Natural killer cell (primary cell): ENCODE data around the gene LPAR3. TPM values are rescaled to one million over a fixed set of nuclear protein-coding genes. Genes with fewer than 3 reads are reported as not detected.

Experiments used
- ATAC-seq, 3 donors: fragments of 150-1000 bp in 2 of 3; fragments of 200-7000 bp in 1 of 3; cut with Tn5 transposase; 1 replicate in 1 of 3; 2 replicates in 2 of 3; pipeline ENCODE4 v1.10.0; 2021; ENCODE audit warnings: mild to moderate bottlenecking in 2 of 3, moderate library complexity in 2 of 3
- DNase-seq, 2 donors: peaks; one replicate each; pipeline versions ENCODE4 v3.0.0 to v3.0.0-alpha.2; 2013 to 2021; ENCODE audit warnings: mixed read lengths in 1 of 2
- H3K27ac ChIP-seq: one replicate; pipeline ENCODE4 v1.5.1; 2013; ENCODE audit warnings: mild to moderate bottlenecking, low read length
- H3K27me3 ChIP-seq: one replicate; pipeline ENCODE4 v1.6.1; 2013; ENCODE audit warnings: low read length; ENCODE audit not compliant: control insufficient read depth, insufficient read depth
- H3K36me3 ChIP-seq: one replicate; pipeline ENCODE4 v1.6.1; 2013; ENCODE audit warnings: low read length; ENCODE audit not compliant: control insufficient read depth, insufficient read depth
- H3K4me1 ChIP-seq: one replicate; pipeline ENCODE4 v1.6.1; 2013; ENCODE audit warnings: low read length; ENCODE audit not compliant: control insufficient read depth, insufficient read depth
- H3K4me3 ChIP-seq: one replicate; pipeline ENCODE4 v1.5.1; 2013; ENCODE audit warnings: low read length
- H3K9me3 ChIP-seq: one replicate; pipeline ENCODE4 v1.6.1; 2013; ENCODE audit warnings: low read length; ENCODE audit not compliant: control insufficient read depth, insufficient read depth
- H3K27ac Mint-ChIP-seq, 2 donors: one replicate each; pipeline ENCODE4 v1.8.0; 2022; ENCODE audit warnings: mild to moderate bottlenecking in 2 of 2, mixed read lengths in 2 of 2, moderate library complexity in 1 of 2
- H3K27me3 Mint-ChIP-seq, 2 donors: one replicate each; pipeline ENCODE4 v1.8.0; 2022; ENCODE audit warnings: low read depth in 2 of 2, mixed read lengths in 2 of 2
- H3K36me3 Mint-ChIP-seq: one replicate; pipeline ENCODE4 v1.8.0; 2022; ENCODE audit warnings: mixed read lengths
- H3K4me1 Mint-ChIP-seq, 2 donors: one replicate each; pipeline ENCODE4 v1.8.0; 2022; ENCODE audit warnings: mixed read lengths in 2 of 2
- H3K4me3 Mint-ChIP-seq: one replicate; pipeline ENCODE4 v1.8.0; 2022; ENCODE audit warnings: mild to moderate bottlenecking, moderate library complexity, mixed read lengths
- H3K9me3 Mint-ChIP-seq, 2 donors: one replicate each; pipeline ENCODE4 v1.8.0; 2022; ENCODE audit warnings: mixed read lengths in 2 of 2
- CTCF ChIP-seq: fragments of 200-600 bp; IDR thresholded peaks from one replicate; pipeline ENCODE4 v1.8.0; 2022; ENCODE audit warnings: antibody characterized with exemption
- WGBS: methylation state at CpG from one replicate; pipeline ENCODE4 v1.1.7; 2013; ENCODE audit warnings: missing lambda C conversion rate; ENCODE audit not compliant: insufficient coverage; 5-methylcytosine and 5-hydroxymethylcytosine counted together
- intact Hi-C: fragments of 100-400 bp; cut with micrococcal nuclease; formaldehyde crosslinking; loops from one replicate; pipeline ENCODE4 v1.14.2; 2022
- total RNA-seq, 4 donors: library from RNA; stranded (reverse); fragments of 120-200 nt in 1 of 4; gene quantifications; one replicate each; pipeline versions ENCODE4 v1.2.3 to v1.2.4, GENCODE V29; 2013 to 2022

LPAR3 gene
- total RNA-seq, 3 donors from 2014 or later (not counting 1 experiment from before 2014, with no cell fraction given), result 0.48 to 0.64 TPM; not detected in 1

GRCh38 chr1:84797603-84798002 is 95.4 kb downstream of the LPAR3 start:
- no peak overlapping the region for H3K27ac Mint-ChIP-seq
- no peak for TF ChIP-seq CTCF
- Histone ChIP-seq H3K27ac (no peak overlapping the region), H3K9me3 (no peaks in the 10 kb centered on the region), H3K36me3 (no peaks in the 10 kb centered on the region), H3K27me3 (no peaks in the 10 kb centered on the region), H3K4me1 (no peaks in the 10 kb centered on the region), H3K4me3 (no peak overlapping the region)
- no peak for DNase-seq
- no peaks in the 10 kb centered on the region for H3K9me3 Mint-ChIP-seq
- WGBS, result 90% methylated on average over 3 of the region's 3 CpGs
- H3K27me3 Mint-ChIP-seq, result peaks cover 6 to 15% of the 10 kb centered on the region in 2 donors
- no peak overlapping the region for H3K4me3 Mint-ChIP-seq
- no peaks in the 10 kb centered on the region for H3K36me3 Mint-ChIP-seq
- no peak for ATAC-seq
- intact Hi-C loops, result no loop called here
- no peaks in the 10 kb centered on the region for H3K4me1 Mint-ChIP-seq

- DNase-seq (no peak), ATAC-seq (no peak)
- 73% methylated on average over 7 of the region's 9 CpGs for whole genome bisulfite sequencing
- no peak for TF ChIP-seq CTCF
- H3K9me3 Mint-ChIP-seq, result no peaks in the 10 kb centered on the region
- no peak overlapping the region for H3K27ac Mint-ChIP-seq
- H3K4me1 ChIP-seq, result no peaks in the 10 kb centered on the region
- no peak overlapping the region for H3K4me3 Mint-ChIP-seq
- no peaks in the 10 kb centered on the region for H3K9me3 ChIP-seq
- H3K36me3 Mint-ChIP-seq, result no peaks in the 10 kb centered on the region
- H3K36me3 ChIP-seq, result no peaks in the 10 kb centered on the region
- H3K4me1 Mint-ChIP-seq, result no peaks in the 10 kb centered on the region
- no peak overlapping the region for H3K27ac ChIP-seq
- intact Hi-C loops, result no loop called here
- peaks cover 16 to 19% of the 10 kb centered on the region in 2 donors for H3K27me3 Mint-ChIP-seq
- H3K4me3 ChIP-seq, result no peak overlapping the region
- H3K27me3 ChIP-seq, result no peaks in the 10 kb centered on the region
Observed at GRCh38 chr1:84795966-84796600, 96.9 kb downstream of the LPAR3 start.

GRCh38 chr1:84795213-84795612 is 97.8 kb downstream of the LPAR3 start:
- H3K4me3 ChIP-seq, result no peak overlapping the region
- no peaks in the 10 kb centered on the region for H3K4me1 Mint-ChIP-seq
- TF ChIP-seq CTCF, result no peak
- ATAC-seq, result no peak
- no peaks in the 10 kb centered on the region for H3K27me3 ChIP-seq
- H3K27ac Mint-ChIP-seq, result no peak overlapping the region
- H3K36me3 ChIP-seq, result no peaks in the 10 kb centered on the region
- H3K27ac ChIP-seq, result no peak overlapping the region
- peaks cover 16 to 18% of the 10 kb centered on the region in 2 donors for H3K27me3 Mint-ChIP-seq
- H3K4me3 Mint-ChIP-seq, result no peak overlapping the region
- H3K9me3 ChIP-seq, result no peaks in the 10 kb centered on the region
- intact Hi-C loops, result no loop called here
- no peaks in the 10 kb centered on the region for H3K9me3 Mint-ChIP-seq
- no peaks in the 10 kb centered on the region for H3K4me1 ChIP-seq
- 82% methylated on average over 1 of the region's 2 CpGs for WGBS
- no peaks in the 10 kb centered on the region for H3K36me3 Mint-ChIP-seq
- no peak for DNase-seq

- Mint-ChIP-seq H3K27ac (no peak overlapping the region), H3K9me3 (no peaks in the 10 kb centered on the region), H3K36me3 (no peaks in the 10 kb centered on the region), H3K27me3 (peaks cover 17 to 24% of the 10 kb centered on the region in 2 donors), H3K4me1 (no peaks in the 10 kb centered on the region), H3K4me3 (no peak overlapping the region)
- 94% methylated on average over 2 of the region's 2 CpGs for WGBS
- H3K4me3 ChIP-seq, result no peak overlapping the region
- ATAC-seq (no peak), DNase-seq (no peak)
- no peak overlapping the region for H3K27ac ChIP-seq
- TF ChIP-seq CTCF, result no peak
- no peaks in the 10 kb centered on the region for H3K27me3 ChIP-seq
- no peaks in the 10 kb centered on the region for H3K4me1 ChIP-seq
- no peaks in the 10 kb centered on the region for H3K9me3 ChIP-seq
- H3K36me3 ChIP-seq, result no peaks in the 10 kb centered on the region
- intact Hi-C loops, result no loop called here
Observed at GRCh38 chr1:84792421-84792820, 100.6 kb downstream of the LPAR3 start.
